CD4-positive, alpha-beta memory T cell (primary cell): ENCODE results near the gene TINCR. TPM values are rescaled to one million over a fixed set of nuclear protein-coding genes. Genes with fewer than 3 reads are reported as not detected.

Experiments
- CTCF ChIA-PET: fragments of 350-600 bp; sonication (Branson Sonifier 250); formaldehyde crosslinking; loops from one replicate; lab custom pipeline; 2021; ENCODE audit warnings: inconsistent platforms; ENCODE audit not compliant: partially characterized antibody; lab: Charles Lee
- POLR2A ChIA-PET: fragments of 350-600 bp; sonication (Branson Sonifier 250); formaldehyde crosslinking; loops from one replicate; lab custom pipeline; 2021; ENCODE audit not compliant: partially characterized antibody; lab: Charles Lee
- DNase-seq, 5 donors: peaks; one replicate each; pipeline versions ENCODE4 v3.0.0 to v3.0.0-alpha.2; 2020 to 2022; ENCODE audit warnings: mixed read lengths in 1 of 5
- H3K27ac ChIP-seq: one replicate; pipeline ENCODE4 v1.7.0; 2013; ENCODE audit warnings: low read depth, low read length
- H3K27me3 ChIP-seq: 2 replicates; pipeline ENCODE4 v1.7.0; 2013; ENCODE audit warnings: mild to moderate bottlenecking, low read length, moderate library complexity; ENCODE audit not compliant: insufficient read depth
- H3K36me3 ChIP-seq: 2 replicates; pipeline ENCODE4 v1.7.0; 2013; ENCODE audit warnings: mild to moderate bottlenecking, low read length, moderate library complexity; ENCODE audit not compliant: insufficient read depth
- H3K4me1 ChIP-seq: 2 replicates; pipeline ENCODE4 v1.7.0; 2013; ENCODE audit warnings: mild to moderate bottlenecking, low read length, moderate library complexity; ENCODE audit not compliant: insufficient read depth
- H3K4me3 ChIP-seq, 2 donors: one replicate each; pipeline ENCODE4 v1.7.0; 2013; ENCODE audit warnings: low read length in 2 of 2, mild to moderate bottlenecking in 1 of 2
- H3K9me3 ChIP-seq, 2 donors: one replicate each; pipeline ENCODE4 v1.7.0; 2013; ENCODE audit warnings: low read length in 2 of 2, control low read depth in 1 of 2; ENCODE audit not compliant: control insufficient read depth in 1 of 2
- H3K27ac Mint-ChIP-seq, 7 donors: one replicate each; pipeline ENCODE4 v1.8.0; 2020 to 2021; ENCODE audit warnings: mixed read lengths in 7 of 7, mild to moderate bottlenecking in 6 of 7, inconsistent platforms in 3 of 7, moderate library complexity in 3 of 7
- H3K27me3 Mint-ChIP-seq, 2 donors: one replicate each; pipeline ENCODE4 v1.8.0; 2020 to 2021; ENCODE audit warnings: mixed read lengths in 2 of 2
- H3K36me3 Mint-ChIP-seq, 2 donors: one replicate each; pipeline ENCODE4 v1.8.0; 2020 to 2021; ENCODE audit warnings: mixed read lengths in 2 of 2, inconsistent platforms in 1 of 2, mild to moderate bottlenecking in 1 of 2
- H3K4me1 Mint-ChIP-seq, 4 donors: one replicate each; pipeline ENCODE4 v1.8.0; 2020 to 2021; ENCODE audit warnings: mixed read lengths in 4 of 4, mild to moderate bottlenecking in 1 of 4
- H3K4me3 Mint-ChIP-seq, 8 donors: one replicate each; pipeline ENCODE4 v1.8.0; 2020 to 2021; ENCODE audit warnings: mixed read lengths in 8 of 8, mild to moderate bottlenecking in 7 of 8, moderate library complexity in 6 of 8, inconsistent platforms in 3 of 8
- H3K9me3 Mint-ChIP-seq, 8 donors: one replicate each; pipeline ENCODE4 v1.8.0; 2020 to 2021; ENCODE audit warnings: mixed read lengths in 8 of 8, mild to moderate bottlenecking in 5 of 8, inconsistent platforms in 3 of 8, moderate library complexity in 1 of 8
- intact Hi-C: fragments of 100-400 bp; cut with micrococcal nuclease; formaldehyde crosslinking; loops from one replicate; pipeline ENCODE4 v1.15.1; 2023
- polyA plus RNA-seq, 2 donors: library from polyadenylated mRNA; unstranded; fragments of 300-500 nt; fragmentation: Illumina TruSeq; gene quantifications; one replicate each; pipeline ENCODE4 v1.2.3, GENCODE V29; 2021
- total RNA-seq, 2 experiments: library from RNA; stranded (reverse); gene quantifications; one replicate each; pipeline ENCODE4 v1.2.3, GENCODE V29; 2021

TINCR gene
- total and polyA plus RNA-seq, 4 experiments from 2014 or later, result 0.20 to 1.4 (median 1.4) TPM; not detected in 1

DNA sequence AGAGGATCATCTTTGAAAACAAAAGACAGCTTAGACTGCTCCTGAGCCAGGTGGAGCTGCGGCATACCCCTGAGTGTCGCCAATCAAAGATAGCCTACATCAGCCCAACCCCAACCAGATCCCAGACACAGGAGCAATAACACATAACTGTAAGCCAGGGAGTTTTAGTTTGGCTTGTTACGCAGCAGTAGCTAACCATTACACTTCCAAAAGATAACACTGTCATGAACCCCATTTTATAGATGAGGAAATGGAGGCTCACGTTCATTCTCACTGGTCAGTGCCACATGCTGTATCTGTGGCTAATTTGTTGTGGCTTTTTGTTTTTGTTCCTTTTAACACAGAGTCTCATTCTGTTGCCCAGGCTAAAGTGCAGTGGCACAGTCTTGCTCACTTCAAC lies 47.3 kb downstream of the TINCR start:
- H3K27me3 Mint-ChIP-seq, result peaks cover 8 to 18% of the 10 kb centered on the region in 2 donors

GRCh38 chr19:5519076-5519475 lies 48.7 kb downstream of the TINCR start:
- peaks cover 0 to 8% of the 10 kb centered on the region in 2 donors for H3K9me3 ChIP-seq
- CTCF ChIA-PET, result no interaction called here

More for the DNA sequence above, 47.3 kb downstream of the TINCR start:
- Histone ChIP-seq H3K27ac (no peak overlapping the region), H3K9me3 (peaks cover 0 to 8% of the 10 kb centered on the region in 2 donors), H3K4me3 (no peak overlapping the region), H3K4me1 (no peaks in the 10 kb centered on the region), H3K36me3 (no peaks in the 10 kb centered on the region), H3K27me3 (no peaks in the 10 kb centered on the region)
- intact Hi-C loops, result no loop called here
- ChIA-PET CTCF (no interaction called here), POLR2A (no interaction called here)
- Mint-ChIP-seq H3K27ac (no peak overlapping the region), H3K4me1 (no peaks in the 10 kb centered on the region), H3K9me3 (peaks cover 0 to 37% (median 28%) of the 10 kb centered on the region in 8 donors), H3K36me3 (peaks cover 0 to 5% of the 10 kb centered on the region in 2 donors), H3K4me3 (no peak overlapping the region)
- DNase-seq, result no peak

DNA sequence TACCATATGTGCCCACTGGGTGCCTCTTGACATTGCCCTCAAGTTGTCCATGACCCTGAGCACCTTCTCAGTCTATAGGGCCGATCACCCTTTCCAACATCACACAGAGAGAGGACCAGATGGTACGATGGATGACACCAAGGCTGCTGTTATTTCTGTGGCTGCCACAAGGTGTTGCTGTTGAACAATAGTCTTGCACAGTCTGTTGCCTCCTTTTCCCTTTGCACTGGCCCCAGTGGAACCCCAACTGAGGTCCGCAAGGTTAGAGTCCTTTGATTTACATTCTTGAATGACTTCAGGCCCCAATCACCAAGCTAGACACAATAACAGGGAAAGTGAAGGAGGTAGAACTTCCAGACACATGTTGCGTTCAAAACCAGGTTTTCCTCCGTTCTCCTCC lies 52.0 kb downstream of the TINCR start:
- Mint-ChIP-seq H3K36me3 (peaks cover 0 to 5% of the 10 kb centered on the region in 2 donors), H3K27me3 (peaks cover 3 to 6% of the 10 kb centered on the region in 2 donors), H3K9me3 (peaks cover 0 to 52% (median 36%) of the 10 kb centered on the region in 8 donors), H3K27ac (no peak overlapping the region), H3K4me3 (no peak overlapping the region), H3K4me1 (no peaks in the 10 kb centered on the region)
- Histone ChIP-seq H3K36me3 (no peaks in the 10 kb centered on the region), H3K4me3 (no peak overlapping the region), H3K27me3 (no peaks in the 10 kb centered on the region), H3K4me1 (no peaks in the 10 kb centered on the region), H3K27ac (no peak overlapping the region), H3K9me3 (peaks cover 0 to 8% of the 10 kb centered on the region in 2 donors)
- intact Hi-C loops, result no loop called here
- ChIA-PET CTCF (no interaction called here), POLR2A (no interaction called here)
- no peak for DNase-seq

More at GRCh38 chr19:5519076-5519475, 48.7 kb downstream of the TINCR start:
- Mint-ChIP-seq H3K36me3 (peaks cover 0 to 5% of the 10 kb centered on the region in 2 donors), H3K27ac (no peak overlapping the region), H3K9me3 (peaks cover 0 to 46% (median 31%) of the 10 kb centered on the region in 8 donors), H3K4me1 (no peaks in the 10 kb centered on the region), H3K4me3 (no peak overlapping the region), H3K27me3 (peaks cover 8 to 14% of the 10 kb centered on the region in 2 donors)
- no peaks in the 10 kb centered on the region for H3K36me3 ChIP-seq
- no peak overlapping the region for H3K27ac ChIP-seq
- intact Hi-C loops, result no loop called here
- H3K27me3 ChIP-seq, result no peaks in the 10 kb centered on the region
- POLR2A ChIA-PET, result no interaction called here
- DNase-seq, result no peak
- no peaks in the 10 kb centered on the region for H3K4me1 ChIP-seq
- H3K4me3 ChIP-seq, result no peak overlapping the region

- Mint-ChIP-seq H3K9me3 (peaks cover 0 to 43% (median 31%) of the 10 kb centered on the region in 8 donors), H3K27ac (no peak overlapping the region), H3K36me3 (peaks cover 0 to 5% of the 10 kb centered on the region in 2 donors), H3K4me3 (no peak overlapping the region), H3K27me3 (peaks cover 0 to 6% of the 10 kb centered on the region in 2 donors), H3K4me1 (no peaks in the 10 kb centered on the region)
- POLR2A ChIA-PET, result no interaction called here
- peaks cover 0 to 8% of the 10 kb centered on the region in 2 donors for H3K9me3 ChIP-seq
- no peaks in the 10 kb centered on the region for H3K36me3 ChIP-seq
- H3K4me1 ChIP-seq, result no peaks in the 10 kb centered on the region
- CTCF ChIA-PET, result interaction anchor here (0.7 kb wide), 1 partner anchor 34 kb away, joined by 3 read pairs; no protein-coding TSS in a partner anchor
- H3K27me3 ChIP-seq, result no peaks in the 10 kb centered on the region
- H3K4me3 ChIP-seq, result no peak overlapping the region
- intact Hi-C loops, result no loop called here
- DNase-seq, result no peak
- no peak overlapping the region for H3K27ac ChIP-seq
Observed at GRCh38 chr19:5514001-5514400, 53.8 kb downstream of the TINCR start.

DNA sequence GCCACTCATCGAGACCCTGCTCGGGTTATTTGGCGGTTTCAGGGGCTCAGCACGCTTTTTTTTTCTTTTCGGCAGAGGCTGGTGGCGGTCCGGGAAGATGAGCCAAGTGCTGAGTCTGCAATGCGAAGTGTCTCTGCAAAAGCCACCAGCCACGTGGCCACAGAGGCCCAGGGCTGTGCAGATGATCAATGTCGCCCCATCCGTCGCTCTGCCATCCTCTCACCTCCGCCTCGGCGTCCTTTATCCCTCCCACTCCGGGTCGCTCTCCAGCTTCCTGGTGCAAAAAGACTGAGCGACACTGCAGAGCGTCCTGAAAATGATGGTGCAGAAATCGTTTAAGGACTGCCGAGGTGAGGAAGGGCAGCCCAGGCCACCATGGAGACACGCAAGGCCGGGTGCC lies 55.0 kb downstream of the TINCR start:
- peaks cover 0 to 6% of the 10 kb centered on the region in 2 donors for H3K27me3 Mint-ChIP-seq
- no peak overlapping the region for H3K4me3 Mint-ChIP-seq
- Histone ChIP-seq H3K9me3 (peaks cover 0 to 8% of the 10 kb centered on the region in 2 donors), H3K4me3 (no peak overlapping the region), H3K27me3 (no peaks in the 10 kb centered on the region), H3K36me3 (no peaks in the 10 kb centered on the region), H3K27ac (no peak overlapping the region), H3K4me1 (no peaks in the 10 kb centered on the region)
- POLR2A ChIA-PET, result no interaction called here
- CTCF ChIA-PET, result no interaction called here
- H3K9me3 Mint-ChIP-seq, result peaks cover 0 to 39% (median 30%) of the 10 kb centered on the region in 8 donors
- no peak overlapping the region for H3K27ac Mint-ChIP-seq
- H3K36me3 Mint-ChIP-seq, result peaks cover 0 to 5% of the 10 kb centered on the region in 2 donors
- intact Hi-C loops, result no loop called here
- DNase-seq, result no peak
- H3K4me1 Mint-ChIP-seq, result no peaks in the 10 kb centered on the region

Other genes starting within 250 kb of the TINCR start
- gene PTPRS, start 227.1 kb downstream of the TINCR start, total RNA-seq, result under 1 TPM; 0.20 to 0.30 TPM
- gene PTPRS, start 227.1 kb downstream of the TINCR start, polyA plus RNA-seq, result under 1 TPM in 1 of 2 donors, not detected in 1; 0.26 TPM
- not detected for gene ZNRF4, start 112.5 kb downstream of the TINCR start, total RNA-seq
- not detected for gene ZNRF4, start 112.5 kb downstream of the TINCR start, polyA plus RNA-seq
- 100 to 1,000 TPM; 257 to 263 TPM for gene SAFB2, start 54.8 kb upstream of the TINCR start, total RNA-seq
- gene SAFB2, start 54.8 kb upstream of the TINCR start, polyA plus RNA-seq, result 10 to 100 TPM; 16.6 to 65.4 TPM
- gene SAFB, start 55.1 kb upstream of the TINCR start, total RNA-seq, result 100 to 1,000 TPM; 202 to 211 TPM
- gene SAFB, start 55.1 kb upstream of the TINCR start, polyA plus RNA-seq, result 100 to 1,000 TPM in 1 of 2 donors, 10 to 100 TPM in 1; 14.6 to 117 TPM
- gene MICOS13, start 112.6 kb upstream of the TINCR start, total RNA-seq, result 10 to 100 TPM; 40.5 to 41.1 TPM
- gene MICOS13, start 112.6 kb upstream of the TINCR start, polyA plus RNA-seq, result 100 to 1,000 TPM; 114 TPM
- gene HSD11B1L, start 113.1 kb upstream of the TINCR start, total RNA-seq, result 1 to 10 TPM; 3.5 to 4.8 TPM
- gene HSD11B1L, start 113.1 kb upstream of the TINCR start, polyA plus RNA-seq, result 1 to 10 TPM; 2.9 to 4.3 TPM
- 1,000 to 10,000 TPM; 1,675 to 1,762 TPM for gene RPL36, start 122.3 kb upstream of the TINCR start, total RNA-seq
- 1,000 to 10,000 TPM; 1,862 to 2,485 TPM for gene RPL36, start 122.3 kb upstream of the TINCR start, polyA plus RNA-seq
- 10 to 100 TPM; 59.6 to 64.7 TPM for gene LONP1, start 152.2 kb upstream of the TINCR start, total RNA-seq
- gene LONP1, start 152.2 kb upstream of the TINCR start, polyA plus RNA-seq, result 10 to 100 TPM; 10.9 to 39.9 TPM
- gene CATSPERD, start 152.7 kb upstream of the TINCR start, total RNA-seq, result not detected
- gene CATSPERD, start 152.7 kb upstream of the TINCR start, polyA plus RNA-seq, result not detected
- gene PRR22, start 216.8 kb upstream of the TINCR start, total RNA-seq, result 1 to 10 TPM; 5.9 to 6.6 TPM
- gene PRR22, start 216.8 kb upstream of the TINCR start, polyA plus RNA-seq, result not detected
- 10 to 100 TPM; 58.7 to 72.9 TPM for gene DUS3L, start 223.2 kb upstream of the TINCR start, total RNA-seq
- gene DUS3L, start 223.2 kb upstream of the TINCR start, polyA plus RNA-seq, result 10 to 100 TPM; 34.2 to 36.7 TPM
- gene NRTN, start 237.1 kb upstream of the TINCR start, total RNA-seq, result under 1 TPM; 0.61 to 0.91 TPM
- gene NRTN, start 237.1 kb upstream of the TINCR start, polyA plus RNA-seq, result under 1 TPM; 0.34 to 0.42 TPM